Measurements from ENCODE around the gene ADAMTS17. TPM values are rescaled to one million over a fixed set of nuclear protein-coding genes. Genes with fewer than 3 reads are reported as not detected.

The ADAMTS17 gene
- total RNA-seq, 2 donors from 2014 or later = 4.0 to 6.8 TPM

- intact Hi-C loops (cut with DNase I) = no loop called here
- DNase-seq (ENCODE audit: low spot score) = peak; percentile 81
Measured at GRCh38 chr15:100215031-100215842, 126.5 kb downstream of the ADAMTS17 start.

- DNase-seq (ENCODE audit: low spot score) = peak; percentile 37
- intact Hi-C loops (cut with DNase I) = no loop called here
Measured at GRCh38 chr15:100211855-100212850, 129.6 kb downstream of the ADAMTS17 start.

- intact Hi-C loops (cut with DNase I) = no loop called here
- peak; percentile 64 for DNase-seq (ENCODE audit: low spot score)
Measured at GRCh38 chr15:100210338-100210737, 131.4 kb downstream of the ADAMTS17 start.

- DNase-seq (ENCODE audit: low spot score) = peak; percentile 25
- intact Hi-C loops (cut with DNase I) = no loop called here
Measured at GRCh38 chr15:100208921-100209603, 132.7 kb downstream of the ADAMTS17 start.

GRCh38 chr15:100207053-100207452, 134.7 kb downstream of the ADAMTS17 start:
- no peak for DNase-seq (ENCODE audit: low spot score)
- intact Hi-C loops (cut with DNase I) = no loop called here

GRCh38 chr15:100206643-100207042, 135.1 kb downstream of the ADAMTS17 start:
- intact Hi-C loops (cut with DNase I) = no loop called here
- peak; percentile 29 for DNase-seq (ENCODE audit: low spot score)

GRCh38 chr15:100205549-100206295, 136.1 kb downstream of the ADAMTS17 start:
- intact Hi-C loops (cut with DNase I) = no loop called here
- peak; percentile 41 for DNase-seq (ENCODE audit: low spot score)

- intact Hi-C loops (cut with DNase I) = no loop called here
Measured at GRCh38 chr15:100204771-100205170, 137.0 kb downstream of the ADAMTS17 start.

GRCh38 chr15:100204211-100204610, 137.6 kb downstream of the ADAMTS17 start:
- intact Hi-C loops (cut with DNase I) = no loop called here
- no peak for DNase-seq (ENCODE audit: low spot score)

More at GRCh38 chr15:100204771-100205170, 137.0 kb downstream of the ADAMTS17 start:
- DNase-seq (ENCODE audit: low spot score) = peak; percentile 23

GRCh38 chr15:100202309-100202960, 139.3 kb downstream of the ADAMTS17 start:
- intact Hi-C loops (cut with DNase I) = no loop called here
- DNase-seq (ENCODE audit: low spot score) = peak; percentile 8

GRCh38 chr15:100201376-100202280, 140.1 kb downstream of the ADAMTS17 start:
- intact Hi-C loops (cut with DNase I) = no loop called here
- peak; percentile 58 for DNase-seq (ENCODE audit: low spot score)

- intact Hi-C loops (cut with DNase I) = no loop called here
- peak; percentile 70 for DNase-seq (ENCODE audit: low spot score)
Measured at GRCh38 chr15:100200287-100200880, 141.4 kb downstream of the ADAMTS17 start.

GRCh38 chr15:100199711-100200286, 142.0 kb downstream of the ADAMTS17 start:
- DNase-seq (ENCODE audit: low spot score) = peak; percentile 72
- intact Hi-C loops (cut with DNase I) = loop anchor here in 1 of 2 donors (5.0 kb wide), 1 partner anchor 177 kb away; no protein-coding TSS in a partner anchor

- no peak for DNase-seq (ENCODE audit: low spot score)
- intact Hi-C loops (cut with DNase I) = loop anchor here in 1 of 2 donors (5.0 kb wide), 1 partner anchor 176 kb away; no protein-coding TSS in a partner anchor
Measured at GRCh38 chr15:100198442-100198841, 143.3 kb downstream of the ADAMTS17 start.

- intact Hi-C loops (cut with DNase I) = loop anchor here in 1 of 2 donors (5.0 kb wide), 1 partner anchor 174 kb away; no protein-coding TSS in a partner anchor
- no peak for DNase-seq (ENCODE audit: low spot score)
Measured at GRCh38 chr15:100196326-100197058, 145.3 kb downstream of the ADAMTS17 start.
